NCI-H82 (cell line): ENCODE data around the gene ACOX3.

Experiments used
- DNase-seq: peaks from one replicate; lab custom pipeline; 2025; lab: John Stamatoyannopoulos, UW

The ACOX3 gene

DNA sequence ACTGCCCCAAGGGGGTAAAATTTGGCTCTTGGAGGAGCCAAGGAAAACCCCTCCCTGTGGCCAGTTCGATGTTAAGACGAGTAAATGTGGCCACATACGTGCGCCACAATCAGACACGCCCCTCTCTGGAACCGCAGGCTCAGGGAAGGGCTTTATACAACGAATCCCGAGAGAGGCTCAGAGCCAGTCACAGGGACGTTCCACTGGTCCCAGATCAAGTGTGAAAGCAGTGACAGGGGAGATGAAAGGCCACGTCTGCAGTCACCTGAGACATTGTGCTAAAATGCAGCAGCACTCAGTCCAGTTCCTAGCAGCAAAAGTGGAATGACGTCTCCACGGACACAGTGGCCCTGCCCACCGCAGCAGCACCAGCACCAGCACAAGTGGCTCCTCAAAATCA is 68.0 kb downstream of the ACOX3 start:
- DNase-seq, result no peak

- DNase-seq, result no peak
Observed at GRCh38 chr4:8371596-8371995, 68.9 kb downstream of the ACOX3 start.

DNA sequence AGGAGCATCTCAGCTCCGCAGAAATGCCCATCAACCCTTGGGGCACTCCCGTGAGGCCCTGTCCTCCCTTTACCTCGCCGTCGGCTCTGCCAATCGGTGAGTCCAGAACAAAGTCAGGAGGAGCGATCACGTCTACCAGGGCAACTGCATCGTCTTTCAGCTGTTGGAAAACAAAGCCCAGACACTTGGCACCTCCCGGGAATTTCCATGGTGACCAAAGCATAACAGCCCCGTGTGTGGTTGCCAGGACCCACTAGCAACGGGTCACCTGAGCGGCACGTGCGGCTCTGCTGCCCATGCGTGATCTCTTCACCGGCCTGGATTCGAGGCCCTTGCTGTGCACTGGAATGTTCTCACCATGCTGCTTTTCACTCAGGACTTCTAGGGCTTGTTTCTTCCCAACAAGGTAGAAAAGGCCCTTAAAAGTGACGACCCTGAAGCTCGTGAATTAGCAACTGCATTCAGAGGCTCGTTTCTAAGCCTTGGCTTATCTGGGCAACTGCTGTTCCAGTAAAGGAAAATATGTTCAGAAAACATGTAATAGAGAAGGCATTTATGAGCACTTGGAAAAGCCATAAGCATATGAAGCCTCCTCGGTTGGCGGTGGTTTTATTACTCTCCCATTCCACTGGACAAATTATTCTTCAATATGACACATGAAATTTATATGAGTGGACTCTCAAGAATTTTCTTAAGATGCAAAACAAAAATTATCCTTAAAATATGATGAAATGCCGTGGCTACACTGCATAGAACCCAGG is 69.5 kb downstream of the ACOX3 start:
- no peak for DNase-seq

DNA sequence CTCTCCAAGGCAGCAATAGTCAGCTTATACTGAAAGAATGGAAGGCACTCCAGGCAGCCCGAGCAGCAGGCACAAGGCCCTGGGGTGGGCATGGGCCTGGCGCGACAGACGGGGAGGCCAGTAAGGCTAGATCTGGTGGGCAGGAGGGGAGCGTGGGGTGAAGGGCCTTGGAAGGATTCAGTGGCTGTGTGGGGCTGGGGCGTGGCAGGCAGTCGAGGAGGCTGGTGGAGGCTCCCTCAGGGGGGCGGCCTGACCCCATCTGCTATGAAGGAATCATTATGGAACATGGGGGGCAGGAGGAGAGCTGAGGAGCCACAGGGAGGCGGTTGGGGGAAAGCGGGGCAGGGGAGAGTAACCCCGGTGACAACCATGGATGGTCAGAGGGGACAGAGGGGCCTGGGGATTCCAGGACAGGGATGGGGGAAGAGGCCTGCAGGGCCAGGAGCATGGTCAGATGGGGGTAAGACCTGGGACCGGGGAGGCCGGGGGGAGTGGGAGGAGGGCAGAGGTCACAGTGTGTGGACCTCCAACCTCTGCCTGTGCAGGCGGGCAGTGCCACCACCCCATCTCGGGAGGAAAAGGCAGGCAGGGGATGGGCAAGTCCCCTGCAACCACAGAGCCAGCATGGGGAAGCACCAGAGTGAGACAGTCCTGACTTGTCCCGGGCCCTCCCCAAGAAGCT is 70.3 kb downstream of the ACOX3 start:
- DNase-seq, result no peak

- no peak for DNase-seq
Observed at GRCh38 chr4:8369426-8370105, 71.0 kb downstream of the ACOX3 start.

DNA sequence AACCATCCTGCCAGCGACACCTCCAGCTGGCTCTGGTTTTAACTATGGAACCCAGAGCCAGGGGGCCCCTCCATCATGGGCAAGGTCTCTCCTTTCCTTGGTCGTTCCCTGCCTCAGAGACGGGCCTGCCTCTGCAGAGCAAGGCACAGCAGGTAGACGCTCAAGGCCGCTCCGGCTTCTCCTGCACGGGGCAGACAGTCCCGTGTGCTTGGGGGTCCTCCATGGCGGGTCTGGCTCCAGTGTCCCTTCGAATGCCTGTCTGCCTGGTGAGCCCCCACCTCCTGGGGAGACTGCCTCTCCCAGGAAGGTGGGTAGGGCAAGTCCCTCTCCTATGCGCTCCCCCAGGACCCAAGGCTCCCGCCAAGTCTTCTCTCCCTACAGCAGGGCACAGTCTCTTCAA is 71.5 kb downstream of the ACOX3 start:
- DNase-seq, result no peak

- DNase-seq, result no peak
Observed at GRCh38 chr4:8368061-8368481, 72.5 kb downstream of the ACOX3 start.

GRCh38 chr4:8366601-8367000 is 73.9 kb downstream of the ACOX3 start:
- no peak for DNase-seq

GRCh38 chr4:8365951-8366350 is 74.6 kb downstream of the ACOX3 start:
- DNase-seq, result no peak

DNA sequence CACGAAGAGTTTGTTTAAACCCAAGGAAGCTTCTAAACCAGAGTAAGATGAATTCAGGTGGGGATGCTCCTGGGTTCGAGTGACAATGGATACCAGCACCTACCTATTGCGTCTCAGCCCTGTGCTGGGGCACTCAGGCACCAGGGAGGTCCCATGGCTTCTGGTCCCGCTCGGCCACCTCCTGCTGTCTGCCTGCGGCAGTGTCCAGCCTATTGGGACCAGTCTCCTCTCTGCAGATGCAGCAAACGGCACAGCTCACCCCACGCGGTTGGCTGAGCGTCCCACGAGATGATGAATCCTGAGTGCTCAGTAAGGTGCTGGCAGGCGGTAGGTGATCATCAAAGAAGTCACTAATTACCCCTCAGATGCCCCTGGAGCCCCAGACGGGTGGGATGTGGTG is 75.2 kb downstream of the ACOX3 start:
- DNase-seq, result no peak

GRCh38 chr4:8364848-8365350 is 75.6 kb downstream of the ACOX3 start:
- DNase-seq, result no peak

- DNase-seq, result no peak
Observed at GRCh38 chr4:8364141-8364540, 76.4 kb downstream of the ACOX3 start.

GRCh38 chr4:8362483-8362882 is 78.0 kb downstream of the ACOX3 start:
- DNase-seq, result no peak

GRCh38 chr4:8359193-8359592 is 81.3 kb downstream of the ACOX3 start:
- DNase-seq, result no peak

DNA sequence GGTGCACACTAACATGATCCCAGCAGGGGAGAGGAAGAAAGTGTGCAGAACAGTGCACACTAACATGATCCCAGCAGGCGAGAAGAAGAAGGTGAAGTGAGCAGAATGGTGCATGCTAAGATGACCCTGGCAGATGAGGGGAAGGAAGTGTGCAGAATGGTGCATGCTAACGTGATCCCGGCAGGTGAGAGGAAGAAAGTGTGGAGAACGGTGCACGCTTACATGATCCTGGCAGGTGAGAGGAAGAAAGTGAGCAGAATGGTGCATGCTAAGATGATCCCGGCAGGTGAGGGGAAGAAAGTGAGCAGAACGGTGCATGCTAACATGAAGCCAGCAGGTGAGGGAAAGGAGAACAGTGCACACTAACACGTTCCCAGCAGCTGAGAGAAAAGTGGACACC is 83.7 kb downstream of the ACOX3 start:
- no peak for DNase-seq

DNA sequence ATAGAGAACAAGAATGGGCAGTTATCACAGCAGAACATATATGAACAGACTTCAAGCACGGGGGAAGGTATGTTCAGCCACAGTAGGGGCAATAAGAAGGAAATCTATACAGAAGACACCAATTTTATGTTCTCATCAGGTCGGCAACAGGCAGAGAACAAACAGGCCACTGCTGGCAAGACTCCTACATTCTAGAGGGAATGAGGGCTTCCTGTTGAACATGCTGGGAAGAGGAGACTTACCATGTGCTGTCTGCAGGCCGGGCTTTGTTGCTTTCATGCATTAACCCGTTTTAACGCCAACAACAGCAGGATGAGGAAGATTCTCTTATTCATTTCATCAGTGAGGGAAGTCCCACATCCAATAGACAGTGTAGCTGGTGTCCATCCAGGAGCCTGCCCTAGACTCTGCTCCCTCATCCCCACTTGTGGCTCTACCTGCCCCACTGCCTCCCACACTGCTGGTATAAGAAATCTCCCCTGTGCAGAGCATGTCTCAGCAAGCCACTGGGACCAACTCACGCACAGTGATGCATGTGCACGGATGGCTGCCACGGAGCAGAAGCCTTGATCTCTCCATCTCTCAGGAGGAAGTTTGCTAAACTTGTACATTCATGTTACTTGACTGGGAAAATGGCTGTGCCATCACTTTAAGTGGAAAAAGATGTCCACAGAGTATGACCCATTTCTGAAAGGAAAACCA is 84.5 kb downstream of the ACOX3 start:
- no peak for DNase-seq

DNA sequence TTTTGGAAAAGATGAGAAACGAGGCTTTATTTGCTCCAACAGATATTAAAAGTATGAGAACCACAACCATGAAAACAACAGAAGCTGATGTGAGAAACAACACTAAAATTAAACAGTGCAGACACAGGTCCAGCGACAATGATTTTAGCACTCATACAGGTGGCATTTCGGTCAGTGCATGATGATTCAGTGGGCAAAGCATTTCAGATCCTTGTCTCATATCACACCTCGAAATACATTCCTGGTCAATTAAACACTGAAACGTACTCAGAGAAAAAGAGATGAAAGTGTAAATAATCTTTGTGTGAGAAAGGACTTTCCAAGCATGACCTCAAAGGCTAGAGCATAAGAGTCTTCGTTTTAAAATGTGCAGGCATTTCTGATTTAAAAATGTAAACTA is 85.2 kb downstream of the ACOX3 start:
- DNase-seq, result no peak

DNA sequence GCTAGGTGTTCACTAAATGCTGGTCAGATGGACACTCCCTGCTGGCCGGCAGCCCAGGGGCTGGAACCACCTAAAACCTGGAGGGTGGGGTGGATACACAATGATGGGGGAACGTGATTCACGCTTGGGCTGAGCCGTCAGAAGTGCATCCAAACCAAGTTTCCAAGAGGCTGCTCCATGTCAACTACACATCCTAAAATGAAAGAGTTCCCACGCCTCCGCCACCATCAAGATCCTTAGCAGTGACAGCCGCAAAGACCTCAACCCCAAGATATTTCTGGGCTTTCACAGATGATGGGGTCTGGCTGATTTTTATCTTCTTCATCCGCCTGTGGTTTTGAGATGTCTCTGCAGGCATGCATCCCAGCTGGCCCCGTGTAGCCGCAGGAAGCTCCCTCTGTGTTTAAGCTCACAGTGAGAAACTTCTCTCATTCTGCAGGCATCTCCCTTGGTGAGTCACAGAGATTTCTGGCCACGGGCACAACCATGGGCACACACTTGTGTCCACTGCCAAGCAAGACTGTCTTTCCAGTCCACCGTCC is 86.5 kb downstream of the ACOX3 start:
- no peak for DNase-seq

GRCh38 chr4:8353158-8353669 is 87.3 kb downstream of the ACOX3 start:
- no peak for DNase-seq

- no peak for DNase-seq
Observed at GRCh38 chr4:8352368-8353157, 88.0 kb downstream of the ACOX3 start.

DNA sequence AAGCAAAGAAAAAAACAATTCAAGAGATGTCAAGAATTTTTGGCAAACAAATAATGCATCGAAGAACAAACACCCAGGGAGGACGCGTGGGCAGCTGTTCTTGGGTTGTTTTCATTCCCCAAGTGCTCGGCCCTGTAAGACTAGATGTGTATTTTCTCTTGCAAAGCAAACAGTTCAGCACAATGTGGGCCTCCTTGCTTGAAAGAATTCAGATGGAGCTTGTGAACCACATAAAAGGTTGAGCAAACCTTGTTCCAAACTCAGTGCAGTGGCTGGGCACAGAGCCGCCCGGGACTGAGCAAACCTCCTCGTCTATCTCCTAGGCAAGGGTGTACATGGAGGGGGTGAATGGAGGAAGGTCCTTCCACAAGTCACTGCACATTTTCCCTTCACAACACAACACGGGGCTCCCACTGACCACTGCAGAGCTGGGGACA is 88.6 kb downstream of the ACOX3 start:
- no peak for DNase-seq
